H1 (cell line): Measurements from ENCODE around the gene ZNF614.
"Not testable (repeated sequence)": the region's sequence is repeated elsewhere in the genome, so short reads cannot be mapped to it uniquely, and the experiment has no call there.

Experiments used
- CEBPB ChIP-seq: IDR thresholded peaks from 2 replicates; pipeline ENCODE4 v1.6.1; 2012; ENCODE audit warnings: low read depth, low read length
- CREB1 ChIP-seq: IDR thresholded peaks from 2 replicates; pipeline ENCODE4 v1.6.1; 2012; ENCODE audit warnings: inconsistent platforms
- EP300 ChIP-seq, 2 experiments: IDR thresholded peaks; 1 replicate in 1 of 2; 2 replicates in 1 of 2; pipeline ENCODE4 v1.6.1; 2011 to 2012; ENCODE audit warnings: low read depth in 2 of 2, low read length in 2 of 2, mild to moderate bottlenecking in 2 of 2, borderline replicate concordance in 1 of 2, inconsistent platforms in 1 of 2, moderate library complexity in 1 of 2
- HDAC2 ChIP-seq, 2 experiments: fragments of 300-600 bp in 1 of 2; sonication (generic) in 1 of 2; IDR thresholded peaks; 2 replicates each; pipeline ENCODE4 v1.6.1; 2011 to 2012; ENCODE audit warnings: low read depth in 2 of 2, low read length in 2 of 2, mild to moderate bottlenecking in 2 of 2, moderate library complexity in 2 of 2, borderline replicate concordance in 1 of 2, inconsistent platforms in 1 of 2
- JUN ChIP-seq: IDR thresholded peaks from 2 replicates; pipeline ENCODE4 v1.6.1; 2011; ENCODE audit warnings: low read depth, mild to moderate bottlenecking, improper control_type of control experiment, low read length
- NRF1 ChIP-seq: IDR thresholded peaks from 2 replicates; pipeline ENCODE4 v1.6.1; 2011; ENCODE audit warnings: mild to moderate bottlenecking, low read depth, low read length, improper control_type of control experiment
- PHF8 ChIP-seq: fragments of 200-600 bp; sonication (generic); conservative IDR thresholded peaks from 2 replicates; pipeline ENCODE4 v1.7.1; 2012; ENCODE audit warnings: low read depth, mild to moderate bottlenecking, inconsistent platforms, low read length, moderate library complexity
- POLR2A ChIP-seq, 2 experiments: IDR thresholded peaks; 1 replicate in 1 of 2; 2 replicates in 1 of 2; pipeline ENCODE4 v1.6.1; 2011; ENCODE audit warnings: low read depth in 2 of 2, low read length in 2 of 2, mild to moderate bottlenecking in 2 of 2; ENCODE audit errors: control extremely low read depth in 1 of 2
- POLR2AphosphoS5 ChIP-seq: IDR thresholded peaks from 2 replicates; pipeline ENCODE4 v1.6.1; 2011; ENCODE audit warnings: low read depth, low read length
- RXRA ChIP-seq: IDR thresholded peaks from 2 replicates; pipeline ENCODE4 v1.6.1; 2011; ENCODE audit warnings: low read depth, mild to moderate bottlenecking, low read length, moderate library complexity; ENCODE audit not compliant: insufficient read depth
- SIN3A ChIP-seq, 2 experiments: IDR thresholded peaks in 1 of 2; conservative IDR thresholded peaks in 1 of 2; 2 replicates each; pipeline ENCODE4 v1.6.1; 2011 to 2012; ENCODE audit warnings: low read length in 2 of 2, improper control_type of control experiment in 1 of 2, low read depth in 1 of 2, mild to moderate bottlenecking in 1 of 2
- YY1 ChIP-seq: IDR thresholded peaks from 2 replicates; pipeline ENCODE4 v1.6.1; 2011; ENCODE audit warnings: low read depth, mild to moderate bottlenecking, low read length
- TF ChIP-seq, protein P1 (sequence below), 3 experiments: IDR thresholded peaks; 1 replicate in 2 of 3; 2 replicates in 1 of 3; pipeline versions ENCODE4 v1.5.1 to v1.6.1; 2011; ENCODE audit warnings: low read length in 3 of 3, mild to moderate bottlenecking in 3 of 3, inconsistent platforms in 2 of 3, low read depth in 1 of 3, moderate library complexity in 1 of 3; ENCODE audit not compliant: insufficient read depth in 1 of 3; ENCODE audit errors: control extremely low read depth in 1 of 3
- TF ChIP-seq, protein P2 (sequence below): IDR thresholded peaks from 2 replicates; pipeline ENCODE4 v1.6.1; 2011; ENCODE audit warnings: low read length, improper control_type of control experiment

GRCh38 chr19:52056480-52056879, 28.3 kb upstream of the ZNF614 start:
- TF ChIP-seq POLR2AphosphoS5; SIN3A (conservative IDR thresholded peaks at IDR 0.05 in 1 of 2, IDR thresholded peaks at IDR 0.05 in 1 of 2; ENCODE audit: low read depth in 1 of 2, low read length in 2 of 2); POLR2A (IDR thresholded peaks at IDR 0.05; ENCODE audit: control extremely low read depth in 1 of 2, low read depth in 2 of 2, low read length in 2 of 2); EP300 (IDR thresholded peaks at IDR 0.05; ENCODE audit: borderline replicate concordance in 1 of 2, low read depth in 2 of 2, low read length in 2 of 2); RXRA; PHF8; HDAC2 (IDR thresholded peaks at IDR 0.05; ENCODE audit: borderline replicate concordance in 1 of 2, low read depth in 2 of 2, low read length in 2 of 2); YY1; CREB1; NRF1; JUN; CEBPB: not testable (repeated sequence)
- TF ChIP-seq, protein P1, sequence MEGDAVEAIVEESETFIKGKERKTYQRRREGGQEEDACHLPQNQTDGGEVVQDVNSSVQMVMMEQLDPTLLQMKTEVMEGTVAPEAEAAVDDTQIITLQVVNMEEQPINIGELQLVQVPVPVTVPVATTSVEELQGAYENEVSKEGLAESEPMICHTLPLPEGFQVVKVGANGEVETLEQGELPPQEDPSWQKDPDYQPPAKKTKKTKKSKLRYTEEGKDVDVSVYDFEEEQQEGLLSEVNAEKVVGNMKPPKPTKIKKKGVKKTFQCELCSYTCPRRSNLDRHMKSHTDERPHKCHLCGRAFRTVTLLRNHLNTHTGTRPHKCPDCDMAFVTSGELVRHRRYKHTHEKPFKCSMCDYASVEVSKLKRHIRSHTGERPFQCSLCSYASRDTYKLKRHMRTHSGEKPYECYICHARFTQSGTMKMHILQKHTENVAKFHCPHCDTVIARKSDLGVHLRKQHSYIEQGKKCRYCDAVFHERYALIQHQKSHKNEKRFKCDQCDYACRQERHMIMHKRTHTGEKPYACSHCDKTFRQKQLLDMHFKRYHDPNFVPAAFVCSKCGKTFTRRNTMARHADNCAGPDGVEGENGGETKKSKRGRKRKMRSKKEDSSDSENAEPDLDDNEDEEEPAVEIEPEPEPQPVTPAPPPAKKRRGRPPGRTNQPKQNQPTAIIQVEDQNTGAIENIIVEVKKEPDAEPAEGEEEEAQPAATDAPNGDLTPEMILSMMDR (IDR thresholded peaks at IDR 0.05; ENCODE audit: control extremely low read depth in 1 of 3, insufficient read depth in 1 of 3, low read depth in 1 of 3, low read length in 3 of 3), result not testable (repeated sequence)
- TF ChIP-seq, protein P2, sequence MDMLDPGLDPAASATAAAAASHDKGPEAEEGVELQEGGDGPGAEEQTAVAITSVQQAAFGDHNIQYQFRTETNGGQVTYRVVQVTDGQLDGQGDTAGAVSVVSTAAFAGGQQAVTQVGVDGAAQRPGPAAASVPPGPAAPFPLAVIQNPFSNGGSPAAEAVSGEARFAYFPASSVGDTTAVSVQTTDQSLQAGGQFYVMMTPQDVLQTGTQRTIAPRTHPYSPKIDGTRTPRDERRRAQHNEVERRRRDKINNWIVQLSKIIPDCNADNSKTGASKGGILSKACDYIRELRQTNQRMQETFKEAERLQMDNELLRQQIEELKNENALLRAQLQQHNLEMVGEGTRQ, result not testable (repeated sequence)
